Measurements from ENCODE around the gene GLIS1.

- TF ChIP-seq CTCF (IDR thresholded peaks at IDR 0.05 in 4 of 5, conservative IDR thresholded peaks at IDR 0.05 in 1 of 5) (no peak), POLR2A (IDR thresholded peaks at IDR 0.05) (no peak)
Observed at GRCh38 chr1:53687426-53687825, 51.5 kb downstream of the GLIS1 start.
